GM10266 (cell line): Measurements from ENCODE around the gene E2F3.

Experiments
- DNase-seq: peaks from one replicate; pipeline ENCODE4 v3.0.0; 2012; ENCODE audit errors: extremely low spot score
- TF ChIP-seq, protein P1 (sequence below): IDR thresholded peaks from 2 replicates; pipeline ENCODE4 v1.5.1; 2012; ENCODE audit warnings: mild to moderate bottlenecking, low read depth; ENCODE audit not compliant: control insufficient read depth, insufficient read depth; ENCODE audit errors: missing control alignments

E2F3 gene

GRCh38 chr6:20377623-20378265 is 23.9 kb upstream of the E2F3 start:
- TF ChIP-seq, protein P1, sequence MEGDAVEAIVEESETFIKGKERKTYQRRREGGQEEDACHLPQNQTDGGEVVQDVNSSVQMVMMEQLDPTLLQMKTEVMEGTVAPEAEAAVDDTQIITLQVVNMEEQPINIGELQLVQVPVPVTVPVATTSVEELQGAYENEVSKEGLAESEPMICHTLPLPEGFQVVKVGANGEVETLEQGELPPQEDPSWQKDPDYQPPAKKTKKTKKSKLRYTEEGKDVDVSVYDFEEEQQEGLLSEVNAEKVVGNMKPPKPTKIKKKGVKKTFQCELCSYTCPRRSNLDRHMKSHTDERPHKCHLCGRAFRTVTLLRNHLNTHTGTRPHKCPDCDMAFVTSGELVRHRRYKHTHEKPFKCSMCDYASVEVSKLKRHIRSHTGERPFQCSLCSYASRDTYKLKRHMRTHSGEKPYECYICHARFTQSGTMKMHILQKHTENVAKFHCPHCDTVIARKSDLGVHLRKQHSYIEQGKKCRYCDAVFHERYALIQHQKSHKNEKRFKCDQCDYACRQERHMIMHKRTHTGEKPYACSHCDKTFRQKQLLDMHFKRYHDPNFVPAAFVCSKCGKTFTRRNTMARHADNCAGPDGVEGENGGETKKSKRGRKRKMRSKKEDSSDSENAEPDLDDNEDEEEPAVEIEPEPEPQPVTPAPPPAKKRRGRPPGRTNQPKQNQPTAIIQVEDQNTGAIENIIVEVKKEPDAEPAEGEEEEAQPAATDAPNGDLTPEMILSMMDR, result no peak
- no peak for DNase-seq

GRCh38 chr6:20379231-20379630 is 22.4 kb upstream of the E2F3 start:
- no peak for DNase-seq
- TF ChIP-seq, protein P1, result no peak

DNA sequence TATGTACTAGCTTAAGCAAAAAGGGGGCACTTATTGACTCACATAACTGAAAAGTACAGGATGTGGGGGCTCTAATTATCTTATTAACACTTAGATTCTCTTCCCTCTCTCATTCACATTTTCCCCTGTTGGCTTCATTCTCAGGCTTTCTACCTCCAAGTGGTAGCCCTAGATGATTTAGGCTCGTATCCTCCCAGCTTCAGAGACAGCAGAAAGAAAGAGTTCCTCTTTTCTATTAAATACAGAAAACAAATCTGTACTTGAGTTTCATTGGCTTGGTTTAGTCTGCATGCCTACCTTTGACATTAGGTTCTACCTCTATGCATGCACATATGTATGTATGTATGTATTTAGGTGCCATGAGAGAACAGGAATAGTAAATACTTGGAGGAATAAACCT is 15.5 kb upstream of the E2F3 start:
- DNase-seq, result no peak
- TF ChIP-seq, protein P1, result no peak

GRCh38 chr6:20389066-20389465 is 12.6 kb upstream of the E2F3 start:
- TF ChIP-seq, protein P1, result no peak
- no peak for DNase-seq

GRCh38 chr6:20393297-20393696 is 8.4 kb upstream of the E2F3 start:
- TF ChIP-seq, protein P1, result no peak
- no peak for DNase-seq

DNA sequence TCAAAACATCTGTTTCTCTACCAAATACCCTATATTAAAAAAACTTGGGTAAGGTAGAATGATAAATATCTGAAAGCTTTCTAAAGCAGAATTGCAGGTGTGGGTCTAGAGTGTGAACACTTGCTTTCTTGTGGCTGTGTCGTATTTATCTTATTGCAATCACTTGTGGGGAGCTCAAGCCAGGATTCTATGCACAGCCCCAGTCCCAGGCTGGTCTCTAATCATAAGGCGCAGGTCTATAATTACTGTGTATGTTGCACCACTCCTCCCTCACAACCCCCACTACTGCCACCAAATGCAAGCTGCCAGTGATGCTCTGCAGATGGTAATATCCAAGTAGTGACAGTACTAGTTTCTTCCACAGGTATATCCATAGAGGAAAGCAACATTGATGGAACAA is 2.2 kb upstream of the E2F3 start:
- TF ChIP-seq, protein P1, result no peak
- no peak for DNase-seq

DNA sequence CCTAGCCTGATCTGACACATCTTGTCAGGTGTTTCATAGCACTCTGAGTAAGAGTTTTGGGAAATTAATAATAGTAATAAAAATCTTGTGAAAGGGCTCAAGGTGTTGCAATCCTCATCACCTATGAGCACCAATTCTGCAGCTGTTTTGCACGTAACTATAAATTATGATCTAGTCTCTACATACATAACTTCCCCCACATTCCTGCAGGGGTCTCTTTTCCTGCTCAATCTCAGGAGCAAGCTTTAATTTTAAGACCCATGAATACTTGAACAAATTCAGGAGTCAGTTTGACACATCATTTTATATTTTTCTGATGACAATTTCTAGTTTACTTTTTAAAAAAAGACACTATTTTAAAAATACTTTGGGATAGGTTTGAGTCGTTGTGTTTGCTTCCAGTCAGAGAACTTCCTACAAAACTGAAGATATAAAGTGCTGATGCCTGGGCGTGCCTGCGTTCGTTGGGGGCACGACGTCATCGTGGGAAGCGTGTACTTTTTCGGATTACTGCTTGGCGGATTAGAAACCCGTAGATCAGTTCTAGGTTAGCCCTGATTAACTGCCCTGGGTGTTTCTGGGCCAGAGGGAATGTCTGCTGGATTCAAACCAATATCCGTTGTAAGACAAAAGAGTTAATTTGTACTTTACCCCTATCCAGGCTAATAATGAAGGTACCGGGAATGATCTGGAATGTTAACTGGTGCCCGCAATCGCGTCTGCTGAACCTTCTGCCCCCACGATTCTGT is 1.0 kb upstream of the E2F3 start:
- peak; percentile 28 for DNase-seq
- TF ChIP-seq, protein P1, result no peak
